Smooth muscle cell (in vitro differentiated cells): ENCODE measurements around the gene MYH14. TPM values are rescaled to one million over a fixed set of nuclear protein-coding genes. Genes with fewer than 3 reads are reported as not detected.

Source experiments
- DNase-seq: peaks from one replicate; lab custom pipeline; 2025; ENCODE audit not compliant: unreplicated experiment; lab: John Stamatoyannopoulos, UW
- H2AFZ ChIP-seq: fragments of 200-600 bp; sonication (generic); 2 replicates; pipeline ENCODE4 v1.6.0; 2016; ENCODE audit warnings: antibody characterized with exemption, low read depth, mild to moderate bottlenecking
- H3F3A ChIP-seq: fragments of 200-600 bp; sonication (generic); 2 replicates; pipeline ENCODE4 v1.6.0; 2017; ENCODE audit warnings: antibody characterized with exemption, low read depth
- H3K27ac ChIP-seq: fragments of 200-600 bp; sonication (generic); 2 replicates; pipeline ENCODE4 v1.5.1; 2016; ENCODE audit warnings: low read depth, mild to moderate bottlenecking
- H3K27me3 ChIP-seq: fragments of 200-600 bp; sonication (generic); 2 replicates; pipeline ENCODE4 v1.6.1; 2016; ENCODE audit warnings: low read depth, mild to moderate bottlenecking
- H3K36me3 ChIP-seq: fragments of 200-600 bp; sonication (generic); 2 replicates; pipeline ENCODE4 v1.5.1; 2016; ENCODE audit warnings: low read depth
- H3K4me1 ChIP-seq: fragments of 200-600 bp; sonication (generic); 2 replicates; pipeline ENCODE4 v1.5.1; 2016; ENCODE audit warnings: low read depth
- H3K4me2 ChIP-seq: fragments of 200-600 bp; sonication (generic); 2 replicates; pipeline ENCODE4 v1.6.0; 2016; ENCODE audit warnings: mild to moderate bottlenecking
- H3K4me3 ChIP-seq: fragments of 200-600 bp; sonication (generic); 2 replicates; pipeline ENCODE4 v1.5.1; 2016; ENCODE audit warnings: mild to moderate bottlenecking
- H3K79me2 ChIP-seq: fragments of 200-600 bp; sonication (generic); 2 replicates; pipeline ENCODE4 v1.6.0; 2016; ENCODE audit warnings: low read depth, mild to moderate bottlenecking
- H3K9ac ChIP-seq: fragments of 200-600 bp; sonication (generic); 2 replicates; pipeline ENCODE4 v1.6.0; 2016; ENCODE audit warnings: low read depth
- H3K9me3 ChIP-seq: fragments of 200-600 bp; sonication (generic); replicated peaks from 2 replicates; pipeline ENCODE4 v1.5.1; 2016; ENCODE audit warnings: low read depth
- H4K20me1 ChIP-seq: fragments of 200-600 bp; sonication (generic); 2 replicates; pipeline ENCODE4 v1.6.0; 2016; ENCODE audit warnings: low read depth
- WGBS: methylation state at CpG from one replicate; pipeline ENCODE4 v1.1.7; 2016; ENCODE audit warnings: low lambda C conversion rate; 5-methylcytosine and 5-hydroxymethylcytosine counted together
- polyA plus RNA-seq: library from polyadenylated mRNA; unstranded; fragments of >200 nt; fragmentation: Nextera tagmentation; extraction: Ambion mirVana; gene quantifications from 2 replicates; pipeline ENCODE4 v1.2.1, GENCODE V29; 2016
- total RNA-seq: library from RNA; depleted of rRNA; stranded (reverse); fragments of >200 nt; gene quantifications from 2 replicates; pipeline ENCODE4 v1.2.3, GENCODE V29; 2014
- TF ChIP-seq, protein P1 (sequence below): fragments of 200-600 bp; sonication (generic); IDR thresholded peaks from 2 replicates; pipeline ENCODE4 v1.5.1; 2017; ENCODE audit warnings: borderline replicate concordance, mild to moderate bottlenecking, antibody characterized with exemption; ENCODE audit not compliant: insufficient read depth, poor library complexity, severe bottlenecking

The MYH14 gene
- total and polyA plus RNA-seq, 2 experiments from 2014 or later: 7.5 to 30.6 TPM

GRCh38 chr19:50207730-50208129, 4.3 kb downstream of the MYH14 start:
- Histone ChIP-seq H3K79me2 (no peaks in the 10 kb centered on the region), H3K27me3 (peaks cover 34% of the 10 kb centered on the region), H3K27ac (no peak overlapping the region), H2AFZ (no peak overlapping the region), H3K4me1 (peaks cover 4% of the 10 kb centered on the region), H3K9me3 (no peaks in the 10 kb centered on the region), H4K20me1 (no peaks in the 10 kb centered on the region), H3K4me3 (no peak overlapping the region), H3K9ac (no peak overlapping the region), H3K4me2 (no peak overlapping the region), H3F3A (no peaks in the 10 kb centered on the region), H3K36me3 (no peaks in the 10 kb centered on the region)
- TF ChIP-seq, protein P1, sequence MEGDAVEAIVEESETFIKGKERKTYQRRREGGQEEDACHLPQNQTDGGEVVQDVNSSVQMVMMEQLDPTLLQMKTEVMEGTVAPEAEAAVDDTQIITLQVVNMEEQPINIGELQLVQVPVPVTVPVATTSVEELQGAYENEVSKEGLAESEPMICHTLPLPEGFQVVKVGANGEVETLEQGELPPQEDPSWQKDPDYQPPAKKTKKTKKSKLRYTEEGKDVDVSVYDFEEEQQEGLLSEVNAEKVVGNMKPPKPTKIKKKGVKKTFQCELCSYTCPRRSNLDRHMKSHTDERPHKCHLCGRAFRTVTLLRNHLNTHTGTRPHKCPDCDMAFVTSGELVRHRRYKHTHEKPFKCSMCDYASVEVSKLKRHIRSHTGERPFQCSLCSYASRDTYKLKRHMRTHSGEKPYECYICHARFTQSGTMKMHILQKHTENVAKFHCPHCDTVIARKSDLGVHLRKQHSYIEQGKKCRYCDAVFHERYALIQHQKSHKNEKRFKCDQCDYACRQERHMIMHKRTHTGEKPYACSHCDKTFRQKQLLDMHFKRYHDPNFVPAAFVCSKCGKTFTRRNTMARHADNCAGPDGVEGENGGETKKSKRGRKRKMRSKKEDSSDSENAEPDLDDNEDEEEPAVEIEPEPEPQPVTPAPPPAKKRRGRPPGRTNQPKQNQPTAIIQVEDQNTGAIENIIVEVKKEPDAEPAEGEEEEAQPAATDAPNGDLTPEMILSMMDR: no peak
- DNase-seq: no peak
- 89% methylated on average over 2 of the region's 2 CpGs for WGBS

DNA sequence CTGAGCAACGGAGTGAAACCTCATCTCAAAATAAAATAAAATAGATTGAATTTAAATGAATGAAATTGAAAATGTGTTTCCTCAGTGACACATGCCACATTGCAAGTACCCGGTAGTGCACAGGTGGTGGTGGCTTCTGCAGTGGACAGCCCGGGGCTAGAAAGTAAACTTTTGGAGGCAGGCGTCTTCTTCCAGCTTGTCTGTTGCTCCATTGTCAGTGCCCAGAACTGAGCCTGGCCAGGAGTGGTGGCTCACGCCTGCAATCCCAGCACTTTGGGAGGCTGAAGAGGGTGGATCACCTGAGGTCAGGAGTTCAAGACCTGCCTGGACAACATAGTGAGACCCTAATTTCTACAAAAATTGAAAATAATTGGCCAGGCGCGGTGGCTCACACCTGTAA, 5.7 kb downstream of the MYH14 start:
- no peak overlapping the region for H3K4me2 ChIP-seq
- H3K9ac ChIP-seq: no peak overlapping the region
- no peaks in the 10 kb centered on the region for H3K79me2 ChIP-seq
- H3K4me1 ChIP-seq: peaks cover 4% of the 10 kb centered on the region
- TF ChIP-seq, protein P1: no peak
- 91% methylated on average over 7 of the region's 7 CpGs for WGBS
- peaks cover 20% of the 10 kb centered on the region for H3K27me3 ChIP-seq
- DNase-seq: no peak
- no peaks in the 10 kb centered on the region for H3K9me3 ChIP-seq
- no peaks in the 10 kb centered on the region for H3F3A ChIP-seq
- no peaks in the 10 kb centered on the region for H4K20me1 ChIP-seq
- H3K36me3 ChIP-seq: no peaks in the 10 kb centered on the region
- H2AFZ ChIP-seq: no peak overlapping the region
- no peak overlapping the region for H3K27ac ChIP-seq
- no peak overlapping the region for H3K4me3 ChIP-seq

DNA sequence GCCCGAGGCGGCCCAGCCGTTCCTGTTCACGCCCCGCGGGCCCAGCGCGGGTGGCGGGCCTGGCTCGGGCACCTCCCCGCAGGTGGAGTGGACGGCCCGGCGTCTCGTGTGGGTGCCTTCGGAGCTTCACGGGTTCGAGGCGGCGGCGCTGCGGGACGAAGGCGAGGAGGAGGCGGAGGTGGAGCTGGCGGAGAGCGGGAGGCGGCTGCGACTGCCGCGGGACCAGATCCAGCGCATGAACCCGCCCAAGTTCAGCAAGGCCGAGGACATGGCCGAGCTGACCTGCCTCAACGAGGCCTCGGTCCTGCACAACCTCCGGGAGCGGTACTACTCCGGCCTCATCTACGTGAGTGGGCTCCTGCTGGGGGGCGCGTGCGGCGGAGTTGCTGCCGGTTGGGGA, 7.0 kb downstream of the MYH14 start:
- Histone ChIP-seq H4K20me1 (no peaks in the 10 kb centered on the region), H3K4me3 (no peak overlapping the region), H2AFZ (no peak overlapping the region), H3K9ac (no peak overlapping the region), H3K9me3 (no peaks in the 10 kb centered on the region), H3K27me3 (peaks cover 7% of the 10 kb centered on the region), H3K27ac (no peak overlapping the region), H3K4me2 (no peak overlapping the region), H3F3A (no peaks in the 10 kb centered on the region), H3K4me1 (no peaks in the 10 kb centered on the region), H3K79me2 (no peaks in the 10 kb centered on the region), H3K36me3 (no peaks in the 10 kb centered on the region)
- 97% methylated on average over 46 of the region's 46 CpGs for WGBS
- TF ChIP-seq, protein P1: no peak
- DNase-seq: no peak

DNA sequence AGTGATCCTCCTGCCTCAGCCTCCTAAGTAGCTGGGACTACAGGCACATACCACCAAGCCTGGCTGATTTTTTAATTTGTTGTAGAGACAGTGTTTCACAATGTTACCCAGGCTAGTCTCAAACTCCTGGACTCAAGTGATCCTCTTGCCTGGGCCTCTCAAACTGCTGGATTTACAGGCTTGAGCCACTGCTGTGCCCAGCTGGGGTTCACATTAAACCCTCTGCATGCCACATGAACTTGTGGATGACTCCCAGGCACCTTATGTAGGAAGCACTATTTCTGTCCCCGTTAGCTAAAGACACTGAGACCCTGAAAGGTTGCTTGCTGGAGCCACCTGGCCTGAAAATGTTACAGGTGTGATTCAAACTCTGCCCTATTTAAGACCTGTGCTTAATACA, 10.5 kb downstream of the MYH14 start:
- Histone ChIP-seq H3F3A (no peaks in the 10 kb centered on the region), H3K4me1 (no peaks in the 10 kb centered on the region), H3K9me3 (no peaks in the 10 kb centered on the region), H3K4me3 (no peak overlapping the region), H3K4me2 (no peak overlapping the region), H3K9ac (peak overlapping the region; percentile 27), H3K36me3 (no peaks in the 10 kb centered on the region), H3K27me3 (no peaks in the 10 kb centered on the region), H4K20me1 (no peaks in the 10 kb centered on the region), H3K79me2 (no peaks in the 10 kb centered on the region), H3K27ac (peak overlapping the region; percentile 93), H2AFZ (no peak overlapping the region)
- TF ChIP-seq, protein P1: no peak
- WGBS: 89% methylated on average over 1 of the region's 1 CpG
- no peak for DNase-seq
